Measurements from ENCODE around the gene ZNF784.

DNA sequence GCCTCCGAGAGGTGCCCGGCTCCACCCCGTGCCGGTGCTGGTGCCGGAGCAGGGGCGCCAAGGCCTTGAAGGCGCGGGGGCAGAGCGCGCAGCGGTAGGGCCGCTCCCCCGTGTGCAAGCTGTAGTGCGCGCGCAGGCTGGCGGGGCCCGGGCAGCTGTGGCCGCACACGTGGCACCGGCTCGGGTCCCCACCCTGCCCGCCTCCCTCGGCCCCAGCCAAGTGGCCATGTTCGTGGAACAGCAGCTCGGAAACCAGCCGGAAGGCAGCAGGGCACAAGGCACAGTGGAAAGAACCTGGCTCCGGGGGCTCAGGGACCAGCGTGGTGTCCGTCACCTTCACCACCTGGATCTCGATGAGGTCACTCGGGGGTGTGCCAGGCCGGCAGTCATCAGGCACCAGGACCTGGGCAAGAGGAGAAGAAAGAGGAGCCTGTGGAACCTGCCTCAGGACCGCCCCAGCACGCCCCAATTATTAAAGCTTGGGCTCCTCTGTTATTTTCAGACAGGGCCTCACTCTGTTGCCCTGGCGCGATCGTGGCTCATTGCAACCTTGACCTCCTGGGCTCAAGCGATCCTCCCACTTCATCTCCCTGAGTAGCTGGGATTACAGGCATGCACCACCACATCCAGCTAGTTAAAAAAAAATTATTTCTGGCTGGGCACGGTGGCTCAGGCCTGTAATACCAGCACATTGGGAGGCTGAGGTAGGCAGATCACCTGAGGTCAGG lies 2.0 kb downstream of the ZNF784 start:
- no peak for TF ChIP-seq CTCF (IDR thresholded peaks at IDR 0.05)
- no peak for TF ChIP-seq POLR2A (IDR thresholded peaks at IDR 0.05)
